K562 (cell line): Measurements from ENCODE around the gene MYBPC3. TPM values are rescaled to one million over a fixed set of nuclear protein-coding genes. Genes with fewer than 3 reads are reported as not detected.

ENCODE experiments used
- ELK1 ChIP-seq: sonication (generic); formaldehyde crosslinking; IDR thresholded peaks from 2 replicates; pipeline ENCODE4 v1.8.1; 2022; ENCODE audit warnings: missing genetic modification reagents
- GABPB1 ChIP-seq: sonication (generic); formaldehyde crosslinking; IDR thresholded peaks from 2 replicates; pipeline ENCODE4 v1.8.0; 2022; ENCODE audit warnings: mild to moderate bottlenecking, missing genetic modification reagents
- GATA2 ChIP-seq: sonication (generic); formaldehyde crosslinking; IDR thresholded peaks from 2 replicates; pipeline ENCODE4 v1.4.0; 2020; ENCODE audit warnings: mild to moderate bottlenecking, missing genetic modification reagents
- KAT8 ChIP-seq: fragments of 450-650 bp; IDR thresholded peaks from 2 replicates; pipeline ENCODE4 v1.6.1; 2016; ENCODE audit warnings: low read depth, mild to moderate bottlenecking
- KDM2B ChIP-seq: fragments of 250-450 bp; sonication (Bioruptor Pico); IDR thresholded peaks from 2 replicates; pipeline ENCODE4 v1.8.0; 2021; ENCODE audit warnings: mild to moderate bottlenecking, moderate library complexity
- MAZ ChIP-seq, 2 experiments: fragments of 450-650 bp in 1 of 2; sonication (generic) in 1 of 2; formaldehyde crosslinking; IDR thresholded peaks in 1 of 2; conservative IDR thresholded peaks in 1 of 2; 2 replicates each; pipeline versions ENCODE4 v1.4.0 to v1.5.0; 2020; ENCODE audit warnings: mild to moderate bottlenecking in 1 of 2, missing genetic modification reagents in 1 of 2
- MBD2 ChIP-seq: sonication (generic); IDR thresholded peaks from 2 replicates; pipeline ENCODE4 v1.6.1; 2016; ENCODE audit warnings: low read depth, borderline replicate concordance
- MCM5 ChIP-seq: fragments of 450-650 bp; IDR thresholded peaks from 2 replicates; pipeline ENCODE4 v1.6.1; 2016; ENCODE audit warnings: low read depth
- MED1 ChIP-seq: sonication (generic); formaldehyde crosslinking; IDR thresholded peaks from 2 replicates; pipeline ENCODE4 v1.8.1; 2023; ENCODE audit warnings: missing genetic modification reagents, borderline replicate concordance
- MYBL2 ChIP-seq, 2 experiments: fragments of 450-650 bp in 1 of 2; sonication (generic) in 1 of 2; formaldehyde crosslinking in 1 of 2; IDR thresholded peaks; 2 replicates each; pipeline versions ENCODE4 v1.6.1 to v1.8.1; 2017 to 2022; ENCODE audit warnings: borderline replicate concordance in 1 of 2, inconsistent platforms in 1 of 2, low read depth in 1 of 2, mild to moderate bottlenecking in 1 of 2, missing genetic modification reagents in 1 of 2, moderate library complexity in 1 of 2
- PHTF2 ChIP-seq: fragments of 250-450 bp; sonication (Bioruptor Pico); IDR thresholded peaks from 2 replicates; pipeline ENCODE4 v1.5.0; 2021; ENCODE audit warnings: mild to moderate bottlenecking
- SMARCB1 ChIP-seq: IDR thresholded peaks from 2 replicates; pipeline ENCODE4 v1.6.1; 2011; ENCODE audit warnings: improper control_type of control experiment, low read depth; ENCODE audit not compliant: insufficient read length
- YBX1 ChIP-seq: fragments of 450-650 bp; IDR thresholded peaks from 2 replicates; pipeline ENCODE4 v1.7.1; 2016; ENCODE audit warnings: mild to moderate bottlenecking
- ZBTB43 ChIP-seq: sonication (generic); formaldehyde crosslinking; IDR thresholded peaks from 2 replicates; pipeline ENCODE4 v1.8.0; 2023; ENCODE audit warnings: mild to moderate bottlenecking, missing genetic modification reagents
- ZBTB9 ChIP-seq: fragments of 450-650 bp; formaldehyde crosslinking; IDR thresholded peaks from 2 replicates; pipeline ENCODE4 v1.4.0; 2020; ENCODE audit warnings: mild to moderate bottlenecking, moderate library complexity
- ZNF280A ChIP-seq: fragments of 450-650 bp; IDR thresholded peaks from 2 replicates; pipeline ENCODE4 v1.6.1; 2018; ENCODE audit warnings: mild to moderate bottlenecking, low read depth; ENCODE audit not compliant: partially characterized antibody
- ZNF316 ChIP-seq: fragments of 450-650 bp; IDR thresholded peaks from 2 replicates; pipeline ENCODE4 v1.6.1; 2016
- ZNF347 ChIP-seq: fragments of 450-650 bp; formaldehyde crosslinking; IDR thresholded peaks from 2 replicates; pipeline ENCODE4 v1.4.0; 2020; ENCODE audit warnings: low read depth, mild to moderate bottlenecking, moderate library complexity
- ZNF584 ChIP-seq: fragments of 200-800 bp; sonication (Bioruptor generic); IDR thresholded peaks from 2 replicates; pipeline ENCODE4 v1.6.1; 2016; ENCODE audit warnings: low read depth, mild to moderate bottlenecking, missing genetic modification characterization, missing compliant biosample characterization
- ZNF696 ChIP-seq: fragments of 250-450 bp; sonication (Bioruptor Pico); conservative IDR thresholded peaks from 2 replicates; pipeline ENCODE4 v1.4.0; 2020; ENCODE audit warnings: mild to moderate bottlenecking, moderate library complexity
- ZNF717 ChIP-seq: fragments of 250-450 bp; sonication (Bioruptor Pico); IDR thresholded peaks from 2 replicates; pipeline ENCODE4 v1.5.0; 2021
- ZNF766 ChIP-seq: fragments of 200-800 bp; sonication (Bioruptor generic); conservative IDR thresholded peaks from 2 replicates; pipeline ENCODE4 v1.6.1; 2016; ENCODE audit warnings: missing genetic modification characterization, missing compliant biosample characterization
- ZNF778 ChIP-seq: fragments of 450-650 bp; formaldehyde crosslinking; IDR thresholded peaks from 2 replicates; pipeline ENCODE4 v1.4.0; 2020; ENCODE audit warnings: mild to moderate bottlenecking, moderate library complexity
- polyA plus RNA-seq, 8 experiments: library from polyadenylated mRNA; depleted of rRNA in 4 of 8; stranded (reverse) in 5 of 8; unstranded in 3 of 8; fragments of >200 nt; fragmentation: Nextera tagmentation in 2 of 8; fragmentation: Illumina TruSeq in 1 of 8; extraction: Ambion mirVana in 2 of 8; extraction: Trizol in 1 of 8; gene quantifications; 2 replicates each; pipeline versions ENCODE4 v1.2.1 to v1.2.3, GENCODE V29; 2011 to 2014; ENCODE audit warnings: inconsistent platforms in 1 of 8, missing spikeins in 1 of 8
- total RNA-seq, 7 experiments: library from RNA; depleted of rRNA in 6 of 7; stranded (reverse); fragments of >200 nt in 6 of 7; fragmentation: Illumina TruSeq in 2 of 7; extraction: Trizol in 2 of 7; gene quantifications; 2 replicates each; pipeline versions ENCODE4 v1.2.1 to v1.2.3, GENCODE V29; 2011 to 2021; ENCODE audit warnings: low replicate concordance in 1 of 7

MYBPC3 gene
- total and polyA plus RNA-seq, 9 of the 15 experiments (the other 6 are each of a cell fraction or from before 2014, with no cell fraction given), result 0.01 TPM; not detected in 8

GRCh38 chr11:47393163-47394049 lies 40.9 kb upstream of the MYBPC3 start (continued):
- TF ChIP-seq ELK1 (no peak), MAZ (CRISPR knock-in tag; conservative IDR thresholded peaks at IDR 0.05 in 1 of 2, IDR thresholded peaks at IDR 0.05 in 1 of 2) (no peak; a peak in 1 of 4 replicates), MED1 (CRISPR knock-in tag) (no peak), ZNF316 (peak; percentile 73), GATA2 (CRISPR knock-in tag) (no peak), YBX1 (no peak), ZNF696 (CRISPR knock-in tag) (no peak), ZNF766 (CRISPR knock-in tag) (peak; percentile 61; the same call in 1 of the 2 replicates), MCM5 (no peak), SMARCB1 (no peak), MBD2 (no peak), GABPB1 (CRISPR knock-in tag) (no peak), KAT8 (no peak), PHTF2 (CRISPR knock-in tag) (no peak), KDM2B (CRISPR knock-in tag) (no peak), ZNF584 (CRISPR knock-in tag) (peak; percentile 65; the same call in 1 of the 2 replicates), ZNF717 (no peak), ZNF778 (no peak), MYBL2 (IDR thresholded peaks at IDR 0.05; ENCODE audit: low read depth) (no peak), MYBL2 (CRISPR knock-in tag; IDR thresholded peaks at IDR 0.05; ENCODE audit: borderline replicate concordance) (no peak), ZBTB9 (CRISPR knock-in tag) (0 out of 2 replicates have a peak, but pooled peaks have one; percentile 19), ZNF280A (no peak), ZBTB43 (CRISPR knock-in tag) (no peak), ZNF347 (no peak)
